Neural crest cell (in vitro differentiated cells): ENCODE results near the gene ARHGAP22. TPM values are rescaled to one million over a fixed set of nuclear protein-coding genes. Genes with fewer than 3 reads are reported as not detected.

Source experiments
- DNase-seq: peaks from one replicate; pipeline ENCODE4 v3.0.0; 2021; ENCODE audit warnings: low read depth, mixed read lengths, low spot score
- H3K27ac Mint-ChIP-seq: one replicate; pipeline ENCODE4 v1.8.0; 2021; ENCODE audit warnings: mild to moderate bottlenecking, mixed read lengths; ENCODE audit not compliant: unreplicated experiment
- H3K27me3 Mint-ChIP-seq: 2 replicates; pipeline ENCODE4 v1.8.0; 2021; ENCODE audit warnings: low read depth, mild to moderate bottlenecking, mixed read lengths
- H3K36me3 Mint-ChIP-seq: 2 replicates; pipeline ENCODE4 v1.8.0; 2021; ENCODE audit warnings: low read depth, mild to moderate bottlenecking, mixed read lengths
- H3K4me1 Mint-ChIP-seq: 2 replicates; pipeline ENCODE4 v1.8.0; 2021; ENCODE audit warnings: mixed read lengths
- H3K4me3 Mint-ChIP-seq: one replicate; pipeline ENCODE4 v1.8.0; 2021; ENCODE audit warnings: mild to moderate bottlenecking, mixed read lengths
- H3K9me3 Mint-ChIP-seq: 2 replicates; pipeline ENCODE4 v1.8.0; 2021; ENCODE audit warnings: mixed read lengths
- total RNA-seq: library from RNA; stranded (reverse); gene quantifications from 2 replicates; pipeline ENCODE4 v1.2.1, GENCODE V29; 2021
- TF ChIP-seq, protein P1 (sequence below): fragments of 200-600 bp; sonication (generic); conservative IDR thresholded peaks from 2 replicates; pipeline ENCODE4 v1.5.0; 2021; ENCODE audit warnings: antibody characterized with exemption, mild to moderate bottlenecking

ARHGAP22 gene
- total RNA-seq, 1 donor from 2014 or later = 5.2 TPM

DNA sequence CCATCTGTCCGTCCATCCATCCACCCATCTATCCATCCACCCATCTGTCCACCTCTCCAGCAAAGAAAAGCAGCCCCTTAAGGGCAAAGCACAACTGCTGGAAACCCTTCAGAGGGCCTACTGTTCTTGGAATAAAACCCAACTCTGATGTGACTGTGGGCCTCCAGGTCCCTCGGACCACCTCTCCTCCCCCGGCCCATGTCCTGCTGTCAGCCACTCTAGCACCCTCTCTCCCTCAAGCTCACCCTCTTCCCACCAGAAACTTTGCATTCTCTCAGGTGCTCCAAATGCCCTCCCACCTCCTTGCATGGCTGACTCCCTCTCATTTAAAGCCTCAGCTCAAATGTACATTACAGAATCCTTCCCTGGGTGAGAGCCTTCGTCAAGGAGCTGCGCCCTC lies 110.3 kb downstream of the ARHGAP22 start:
- Mint-ChIP-seq H3K27ac (no peak overlapping the region), H3K4me3 (no peak overlapping the region), H3K27me3 (no peaks in the 10 kb centered on the region)

DNA sequence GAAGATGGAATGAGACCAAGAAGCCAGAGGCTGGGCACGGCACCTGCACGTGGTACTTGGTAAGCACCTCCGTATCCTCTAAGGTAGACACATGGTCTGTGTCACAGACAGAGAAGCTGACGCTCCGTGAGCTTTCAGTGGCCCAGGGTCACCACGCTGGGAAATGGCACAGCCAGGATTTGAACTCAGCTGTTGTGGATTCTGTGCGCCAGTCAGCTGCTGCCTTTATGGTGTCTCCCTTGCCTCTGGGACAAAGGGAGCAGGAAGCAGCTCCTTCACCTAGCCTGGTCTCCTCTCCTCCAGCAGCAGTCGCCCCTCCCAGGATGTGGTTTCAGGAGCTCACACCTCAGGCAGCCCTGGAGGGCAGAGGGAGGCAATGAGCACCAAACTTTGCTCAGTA lies 110.8 kb downstream of the ARHGAP22 start:
- no peak overlapping the region for H3K4me3 Mint-ChIP-seq
- H3K27me3 Mint-ChIP-seq = no peaks in the 10 kb centered on the region
- peaks cover 8% of the 10 kb centered on the region for H3K4me1 Mint-ChIP-seq
- H3K36me3 Mint-ChIP-seq = no peaks in the 10 kb centered on the region
- no peak for DNase-seq
- TF ChIP-seq, protein P1, sequence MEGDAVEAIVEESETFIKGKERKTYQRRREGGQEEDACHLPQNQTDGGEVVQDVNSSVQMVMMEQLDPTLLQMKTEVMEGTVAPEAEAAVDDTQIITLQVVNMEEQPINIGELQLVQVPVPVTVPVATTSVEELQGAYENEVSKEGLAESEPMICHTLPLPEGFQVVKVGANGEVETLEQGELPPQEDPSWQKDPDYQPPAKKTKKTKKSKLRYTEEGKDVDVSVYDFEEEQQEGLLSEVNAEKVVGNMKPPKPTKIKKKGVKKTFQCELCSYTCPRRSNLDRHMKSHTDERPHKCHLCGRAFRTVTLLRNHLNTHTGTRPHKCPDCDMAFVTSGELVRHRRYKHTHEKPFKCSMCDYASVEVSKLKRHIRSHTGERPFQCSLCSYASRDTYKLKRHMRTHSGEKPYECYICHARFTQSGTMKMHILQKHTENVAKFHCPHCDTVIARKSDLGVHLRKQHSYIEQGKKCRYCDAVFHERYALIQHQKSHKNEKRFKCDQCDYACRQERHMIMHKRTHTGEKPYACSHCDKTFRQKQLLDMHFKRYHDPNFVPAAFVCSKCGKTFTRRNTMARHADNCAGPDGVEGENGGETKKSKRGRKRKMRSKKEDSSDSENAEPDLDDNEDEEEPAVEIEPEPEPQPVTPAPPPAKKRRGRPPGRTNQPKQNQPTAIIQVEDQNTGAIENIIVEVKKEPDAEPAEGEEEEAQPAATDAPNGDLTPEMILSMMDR = no peak
- no peak overlapping the region for H3K27ac Mint-ChIP-seq
- H3K9me3 Mint-ChIP-seq = no peaks in the 10 kb centered on the region

More for the DNA sequence above, 110.3 kb downstream of the ARHGAP22 start:
- H3K9me3 Mint-ChIP-seq = no peaks in the 10 kb centered on the region
- H3K36me3 Mint-ChIP-seq = no peaks in the 10 kb centered on the region
- DNase-seq = no peak
- TF ChIP-seq, protein P1 = no peak
- H3K4me1 Mint-ChIP-seq = peaks cover 8% of the 10 kb centered on the region

DNA sequence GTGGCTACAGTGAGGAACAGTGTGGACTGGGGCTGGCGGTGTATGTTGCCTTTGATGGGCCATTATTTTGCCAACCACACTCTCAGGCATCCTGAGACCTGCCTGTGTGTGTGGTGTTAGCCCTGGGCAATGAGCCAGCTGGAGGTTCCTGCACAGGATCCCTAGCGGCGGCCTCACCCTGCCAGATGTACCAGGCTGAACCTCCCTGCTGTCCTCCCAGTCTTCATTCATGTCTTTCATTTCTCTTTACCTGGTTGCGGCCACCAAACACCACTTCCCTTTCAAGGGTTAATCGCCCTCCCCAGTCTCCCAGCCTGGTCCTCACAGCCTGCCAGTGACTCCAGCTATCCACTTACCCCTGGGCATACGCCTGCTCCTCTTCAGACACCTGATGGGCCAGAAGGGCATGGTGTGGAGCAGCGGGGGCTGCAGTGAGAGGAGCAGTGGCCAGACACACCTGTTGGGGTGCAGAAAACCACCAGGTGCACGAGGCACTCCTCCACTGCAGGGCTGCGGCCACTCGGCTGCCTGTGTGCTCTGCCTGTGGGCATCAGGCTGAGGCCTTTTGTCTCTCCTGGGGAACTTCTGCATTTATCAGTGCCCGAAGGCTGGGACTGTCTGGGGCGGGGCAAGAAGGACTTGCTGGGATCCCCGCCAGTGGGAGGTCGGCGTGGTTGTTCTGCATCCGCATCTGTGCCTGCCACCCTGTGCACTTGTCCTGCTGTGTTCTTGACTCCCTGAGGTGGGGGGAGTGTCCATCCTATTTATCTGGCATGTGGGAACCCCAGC lies 111.6 kb downstream of the ARHGAP22 start:
- H3K36me3 Mint-ChIP-seq = no peaks in the 10 kb centered on the region
- H3K27me3 Mint-ChIP-seq = no peaks in the 10 kb centered on the region
- H3K9me3 Mint-ChIP-seq = no peaks in the 10 kb centered on the region
- peaks cover 8% of the 10 kb centered on the region for H3K4me1 Mint-ChIP-seq
- no peak overlapping the region for H3K27ac Mint-ChIP-seq
- DNase-seq = no peak
- H3K4me3 Mint-ChIP-seq = no peak overlapping the region
- TF ChIP-seq, protein P1 = no peak

- peaks cover 7% of the 10 kb centered on the region for H3K4me1 Mint-ChIP-seq
- no peaks in the 10 kb centered on the region for H3K36me3 Mint-ChIP-seq
- DNase-seq = no peak
- TF ChIP-seq, protein P1 = no peak
- no peaks in the 10 kb centered on the region for H3K9me3 Mint-ChIP-seq
- H3K27me3 Mint-ChIP-seq = no peaks in the 10 kb centered on the region
- H3K27ac Mint-ChIP-seq = no peak overlapping the region
- no peak overlapping the region for H3K4me3 Mint-ChIP-seq
These were observed 112.7 kb downstream of the ARHGAP22 start for GRCh38 chr10:48492201-48492600.

DNA sequence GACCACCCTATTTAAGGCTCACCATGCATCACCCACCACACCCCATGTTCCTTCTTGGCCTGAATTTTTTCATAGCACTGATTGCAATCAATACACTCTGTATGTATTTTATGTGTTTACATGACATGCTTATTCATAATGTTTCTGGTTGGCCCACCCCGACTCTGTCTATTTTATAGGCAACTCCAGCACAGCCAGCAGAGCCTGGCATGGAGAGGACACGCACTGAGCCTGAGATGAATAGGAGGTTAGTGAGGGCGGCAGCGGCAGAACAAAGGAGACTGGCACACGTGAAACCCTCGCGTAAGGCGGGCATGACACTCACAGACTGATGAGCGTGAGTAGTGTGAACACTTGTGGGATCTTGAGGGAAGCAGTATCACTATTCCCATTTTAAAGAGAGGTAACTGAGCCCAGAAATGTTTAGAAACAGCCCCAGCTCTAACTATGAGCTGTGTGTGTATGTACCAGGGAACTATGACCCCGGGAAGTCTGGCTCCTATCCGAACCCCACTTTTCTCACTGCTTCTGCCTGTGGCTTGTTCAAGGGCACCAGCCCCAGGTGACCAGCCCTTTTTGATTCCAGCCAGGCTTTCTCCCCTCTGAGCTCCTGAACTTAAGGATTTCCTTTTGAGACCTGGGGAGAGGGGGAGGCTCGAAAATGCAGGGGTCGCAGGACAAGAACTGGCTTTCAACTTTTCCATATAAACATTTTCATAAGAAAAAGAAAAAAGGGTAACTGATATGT lies 113.3 kb downstream of the ARHGAP22 start:
- no peaks in the 10 kb centered on the region for H3K9me3 Mint-ChIP-seq
- H3K27me3 Mint-ChIP-seq = no peaks in the 10 kb centered on the region
- no peak for DNase-seq
- peaks cover 3% of the 10 kb centered on the region for H3K4me1 Mint-ChIP-seq
- TF ChIP-seq, protein P1 = no peak
- peak overlapping the region; percentile 32 for H3K27ac Mint-ChIP-seq
- no peaks in the 10 kb centered on the region for H3K36me3 Mint-ChIP-seq
- H3K4me3 Mint-ChIP-seq = no peak overlapping the region
